BE2C (cell line): ENCODE results near the gene PFAS.

Experiments
- DNase-seq: peaks from one replicate; pipeline ENCODE4 v3.0.0-alpha.2; 2020
- H3K27me3 ChIP-seq: fragments of 250-450 bp; sonication (Bioruptor Pico); 2 replicates; pipeline ENCODE4 v1.5.1; 2020; ENCODE audit warnings: mild to moderate bottlenecking
- H3K36me3 ChIP-seq: fragments of 250-450 bp; sonication (Bioruptor Pico); 2 replicates; pipeline ENCODE4 v1.5.1; 2020; ENCODE audit warnings: mild to moderate bottlenecking
- H3K4me1 ChIP-seq: fragments of 250-450 bp; sonication (Bioruptor Pico); 2 replicates; pipeline ENCODE4 v1.5.1; 2020
- H3K4me3 ChIP-seq: 2 replicates; pipeline ENCODE4 v1.5.1; 2011; ENCODE audit warnings: low read depth, low read length
- H3K9me3 ChIP-seq: fragments of 250-450 bp; sonication (Bioruptor Pico); 2 replicates; pipeline ENCODE4 v1.5.1; 2020
- CTCF ChIP-seq: IDR thresholded peaks from 2 replicates; pipeline ENCODE4 v1.5.1; 2012; ENCODE audit warnings: mild to moderate bottlenecking, low read depth, low read length

PFAS gene

DNA sequence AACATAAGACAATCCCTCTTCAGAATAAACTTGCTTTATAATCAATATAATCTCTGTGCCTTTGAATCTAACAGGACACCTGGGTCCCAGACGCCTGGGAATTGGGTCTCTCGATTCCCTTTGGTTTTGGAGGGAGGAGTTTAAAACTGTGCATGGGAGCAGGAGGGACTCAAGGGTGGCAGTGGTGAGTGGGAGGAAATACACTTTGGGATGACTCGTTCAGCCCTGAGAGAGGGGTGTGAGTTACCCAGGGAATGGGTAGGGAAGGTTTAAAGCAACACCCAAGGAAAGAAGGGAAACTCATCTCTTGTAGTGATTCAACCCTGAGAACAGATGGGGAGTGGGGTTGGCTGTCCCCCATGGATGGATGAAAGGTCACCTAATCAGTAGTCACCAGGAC, 41.0 kb downstream of the PFAS start:
- Histone ChIP-seq H3K27me3 (no peaks in the 10 kb centered on the region), H3K4me3 (no peak overlapping the region), H3K9me3 (no peaks in the 10 kb centered on the region), H3K36me3 (no peaks in the 10 kb centered on the region), H3K4me1 (0 out of 2 replicates have a peak, but pooled peaks cover 3% of the 10 kb centered on the region)
- DNase-seq, result no peak
- no peak for TF ChIP-seq CTCF

GRCh38 chr17:8292639-8293395, 43.7 kb downstream of the PFAS start:
- Histone ChIP-seq H3K9me3 (no peaks in the 10 kb centered on the region), H3K27me3 (no peaks in the 10 kb centered on the region), H3K4me3 (no peak overlapping the region), H3K36me3 (no peaks in the 10 kb centered on the region), H3K4me1 (0 out of 2 replicates have a peak, but pooled peaks cover 3% of the 10 kb centered on the region)
- DNase-seq, result no peak
- TF ChIP-seq CTCF, result no peak

- Histone ChIP-seq H3K9me3 (no peaks in the 10 kb centered on the region), H3K27me3 (no peaks in the 10 kb centered on the region), H3K36me3 (no peaks in the 10 kb centered on the region), H3K4me3 (no peak overlapping the region), H3K4me1 (0 out of 2 replicates have a peak, but pooled peaks cover 3% of the 10 kb centered on the region)
- no peak for TF ChIP-seq CTCF
- DNase-seq, result no peak
Measured at GRCh38 chr17:8294361-8294760, 45.3 kb downstream of the PFAS start.

- peak overlapping the region; percentile 67 for H3K4me3 ChIP-seq
- H3K4me1 ChIP-seq, result 0 out of 2 replicates have a peak, but pooled peaks cover 3% of the 10 kb centered on the region
- H3K27me3 ChIP-seq, result no peaks in the 10 kb centered on the region
- no peak for TF ChIP-seq CTCF
- no peaks in the 10 kb centered on the region for H3K9me3 ChIP-seq
- no peaks in the 10 kb centered on the region for H3K36me3 ChIP-seq
- no peak for DNase-seq
Measured at GRCh38 chr17:8294814-8295316, 45.8 kb downstream of the PFAS start.

DNA sequence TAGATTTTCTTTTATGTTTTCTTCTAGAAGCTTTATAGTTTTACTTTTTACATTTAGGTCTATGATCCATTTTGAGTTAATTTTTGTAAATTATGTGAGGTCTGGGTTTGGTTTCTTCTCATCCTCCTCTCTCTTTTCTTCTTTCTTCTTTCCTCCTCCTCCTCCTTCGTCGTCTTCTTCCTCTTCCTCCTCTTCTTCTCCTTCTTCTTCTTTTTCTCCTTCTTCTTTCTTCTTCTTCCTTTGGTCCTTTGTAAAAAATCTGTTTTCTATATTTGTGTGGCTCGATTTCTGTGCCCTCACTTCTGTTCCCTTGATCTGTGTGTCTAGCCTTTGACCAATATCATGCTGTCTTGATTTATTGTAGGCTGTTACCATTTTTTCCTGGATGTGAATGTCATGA, 51.1 kb downstream of the PFAS start:
- H3K4me3 ChIP-seq, result no peak overlapping the region
- no peak for DNase-seq
- H3K27me3 ChIP-seq, result no peaks in the 10 kb centered on the region
- H3K4me1 ChIP-seq, result no peaks in the 10 kb centered on the region
- TF ChIP-seq CTCF, result no peak
- no peaks in the 10 kb centered on the region for H3K36me3 ChIP-seq
- H3K9me3 ChIP-seq, result no peaks in the 10 kb centered on the region

DNA sequence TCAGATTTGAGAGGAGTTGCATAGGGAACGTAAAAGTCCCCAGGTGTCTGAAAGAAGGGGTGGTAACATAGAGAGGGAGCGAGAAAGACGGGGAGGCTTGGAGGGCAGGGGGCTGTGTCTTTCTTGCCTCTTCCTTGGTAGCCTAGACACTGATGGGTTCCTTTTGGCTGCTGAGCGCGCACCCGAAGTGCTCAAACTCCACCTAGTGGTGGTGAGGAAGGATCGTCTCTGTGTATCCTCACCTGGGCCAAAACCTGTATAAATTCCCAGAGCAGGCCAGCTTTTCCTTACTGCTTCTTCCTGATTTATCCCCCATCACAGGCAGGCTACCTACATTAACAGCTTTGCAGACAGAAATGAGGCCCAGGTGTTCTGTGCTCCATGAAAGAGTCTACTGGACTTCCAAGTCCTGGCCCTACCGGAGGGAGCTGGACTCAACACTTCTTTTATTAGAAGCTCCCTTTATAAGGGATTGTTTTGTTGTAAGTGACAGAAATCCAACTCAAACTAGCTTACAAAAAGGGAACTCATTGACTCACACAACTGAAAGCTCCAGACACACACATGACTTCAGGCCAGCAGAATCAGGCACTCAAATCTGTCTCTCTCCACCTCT, 51.6 kb downstream of the PFAS start:
- Histone ChIP-seq H3K36me3 (no peaks in the 10 kb centered on the region), H3K4me1 (no peaks in the 10 kb centered on the region), H3K4me3 (no peak overlapping the region), H3K9me3 (no peaks in the 10 kb centered on the region), H3K27me3 (no peaks in the 10 kb centered on the region)
- peak; percentile 80 for TF ChIP-seq CTCF
- DNase-seq, result peak; percentile 38
